ENCODE data around the gene SMPDL3A. TPM values are rescaled to one million over a fixed set of nuclear protein-coding genes. Genes with fewer than 3 reads are reported as not detected.

Gene SMPDL3A
- total and polyA plus RNA-seq, 2 of the 8 experiments (the other 6 are each of a cell fraction or from before 2014, with no cell fraction given) = 3.5 to 3.9 TPM

GRCh38 chr6:122753000-122753687, 35.9 kb upstream of the SMPDL3A start:
- Histone ChIP-seq H3K9ac (replicated peaks in 1 of 4; ENCODE audit: extremely low read depth in 1 of 4, low read depth in 3 of 4, low read length in 3 of 4) (no peak overlapping the region), H3K56ac (replicated peaks; ENCODE audit: insufficient read length, low read depth, low read length) (no peak overlapping the region), H3K27ac (ENCODE audit: low read depth, low read length) (no peak overlapping the region)
- TF ChIP-seq ASH2L (IDR thresholded peaks at IDR 0.05; ENCODE audit: low read length) (no peak), JUN (IDR thresholded peaks at IDR 0.05; ENCODE audit: low read depth, low read length) (no peak), GTF2F1 (IDR thresholded peaks at IDR 0.05; ENCODE audit: borderline replicate concordance, low read depth, low read length) (no peak), YY1 (IDR thresholded peaks at IDR 0.05; ENCODE audit: low read depth, low read length) (no peak), RFX5 (IDR thresholded peaks at IDR 0.05; ENCODE audit: borderline replicate concordance, low read depth, low read length) (no peak)

More at GRCh38 chr6:122753000-122753687, 35.9 kb upstream of the SMPDL3A start:
- no peaks in the 10 kb centered on the region for H3K36me3 ChIP-seq (ENCODE audit: control insufficient read depth in 2 of 4, insufficient read depth in 4 of 4, low read length in 3 of 4)
- peaks cover 3% of the 10 kb centered on the region in 2 experiments; a peak in 1 of 4 replicates for H3K9me3 ChIP-seq (ENCODE audit: insufficient read depth in 2 of 2, low read depth in 1 of 2, low read length in 1 of 2)
- no peak overlapping the region for H2AK5ac ChIP-seq (ENCODE audit: low read depth, low read length)
- no peak overlapping the region for H2AFZ ChIP-seq (ENCODE audit: low read length)
- no peaks in the 10 kb centered on the region for H3K79me1 ChIP-seq (ENCODE audit: low read depth, low read length)
- no peaks in the 10 kb centered on the region for H3K23me2 ChIP-seq (ENCODE audit: low read depth, low read length)
- H2BK15ac ChIP-seq (ENCODE audit: low read length) = no peak overlapping the region
- peak overlapping the region; percentile 48; the same call in 1 of the 2 replicates for H2BK5ac ChIP-seq (ENCODE audit: low read depth, low read length)
- H3K4me3 ChIP-seq (ENCODE audit: extremely low read depth in 1 of 4, insufficient read depth in 2 of 4, low read depth in 3 of 4, low read length in 4 of 4) = no peak overlapping the region; a peak in 1 of 8 replicates
- H4K91ac ChIP-seq (replicated peaks; ENCODE audit: insufficient read length, low read length) = no peak overlapping the region
- H4K20me1 ChIP-seq (replicated peaks in 1 of 2; ENCODE audit: control insufficient read depth in 1 of 2, insufficient read depth in 2 of 2, low read length in 2 of 2) = no peaks in the 10 kb centered on the region
- 87% methylated on average over 10 of the region's 10 CpGs; no CpG with 5 or more reads in 1 of the 2 experiments for WGBS, 2 experiments (ENCODE audit: extremely low coverage in 1 of 2, insufficient coverage in 1 of 2, insufficient read length in 1 of 2, insufficient replicate concordance in 2 of 2, low coverage in 1 of 2, low lambda C conversion rate in 2 of 2, missing lambda C conversion rate in 1 of 2)
- peaks cover 0 to 4% (median 1%) of the 10 kb centered on the region in 4 experiments; a peak in 1 of 7 replicates for H3K4me1 ChIP-seq (replicated peaks in 1 of 4; ENCODE audit: control insufficient read depth in 3 of 4, insufficient read depth in 4 of 4, low read length in 3 of 4)
- no peak overlapping the region for H3K18ac ChIP-seq (ENCODE audit: extremely low read depth, low read length)
- CTCF ChIA-PET (ENCODE audit: partially characterized antibody) = interaction anchor here (0.7 to 3.8 kb wide), 4 partner anchors 8 to 86 kb away, joined by 3 to 20 read pairs (median 10); no protein-coding TSS in a partner anchor
- no peak for FAIRE-seq
- H3K79me2 ChIP-seq (ENCODE audit: control insufficient read depth in 1 of 2, insufficient read depth in 2 of 2, low read length in 2 of 2) = no peaks in the 10 kb centered on the region
- no peak overlapping the region for H4K5ac ChIP-seq (ENCODE audit: insufficient read length, low read depth, low read length)
- no peak for DNase-seq (ENCODE audit: low read depth in 1 of 2, low spot score in 2 of 2)
- H2BK12ac ChIP-seq (ENCODE audit: low read depth, low read length) = peak overlapping the region; percentile 88
- POLR2A ChIA-PET (ENCODE audit: partially characterized antibody) = no interaction called here
- H3K27me3 ChIP-seq (replicated peaks in 1 of 4; ENCODE audit: control insufficient read depth in 3 of 4, extremely low read depth in 1 of 4, insufficient read depth in 3 of 4, low read length in 3 of 4) = 0 out of 7 replicates have a peak, but pooled peaks cover 0 to 1% (median 0%) of the 10 kb centered on the region in 4 experiments
- H3K4ac ChIP-seq (replicated peaks; ENCODE audit: insufficient read length, low read depth, low read length) = no peak overlapping the region
- H2BK120ac ChIP-seq (replicated peaks; ENCODE audit: low read depth, low read length) = peak overlapping the region; percentile 7
- no peak overlapping the region for H3K4me2 ChIP-seq (ENCODE audit: insufficient read depth in 1 of 2, low read depth in 2 of 2, low read length in 2 of 2)
- no peak overlapping the region for H3K14ac ChIP-seq (ENCODE audit: insufficient read length)
- H4K8ac ChIP-seq (ENCODE audit: extremely low read depth, insufficient read depth, low read length) = no peak overlapping the region
- H3K23ac ChIP-seq (ENCODE audit: insufficient read length) = no peak overlapping the region
- 0 out of 2 replicates have a peak overlapping the region, but pooled peaks have one; percentile 51 for H2BK20ac ChIP-seq (ENCODE audit: low read length)

Measured in H1 (cell line).